ENCODE measurements around the gene DYNC1H1. TPM values are rescaled to one million over a fixed set of nuclear protein-coding genes. Genes with fewer than 3 reads are reported as not detected.
A peak's percentile ranks its signal among the peaks of the same experiment; 100 is the strongest.

DYNC1H1 gene
- total RNA-seq, 1 experiment from 2014 or later: 253 TPM

- peak in 1 of 2 experiments; percentile 28 for DNase-seq (ENCODE audit: low read depth in 1 of 2, low spot score in 2 of 2)
- Histone ChIP-seq H3K4me1 (replicated peaks) (peaks cover 11% of the 10 kb centered on the region), H3K36me3 (peaks cover 94% of the 10 kb centered on the region), H3K9me3 (replicated peaks) (no peaks in the 10 kb centered on the region), H3K27ac (peak overlapping the region; percentile 35), H3K27me3 (replicated peaks) (no peaks in the 10 kb centered on the region), H3K4me3 (no peak overlapping the region)
Observed at GRCh38 chr14:102028733-102029132, 64.4 kb downstream of the DYNC1H1 start.

- H3K27me3 ChIP-seq (replicated peaks): no peaks in the 10 kb centered on the region
- no peak overlapping the region for H3K4me3 ChIP-seq
- H3K9me3 ChIP-seq (replicated peaks): no peaks in the 10 kb centered on the region
- H3K4me1 ChIP-seq (replicated peaks): peaks cover 11% of the 10 kb centered on the region
- no peak overlapping the region for H3K27ac ChIP-seq
- no peak for DNase-seq (ENCODE audit: low read depth in 1 of 2, low spot score in 2 of 2)
- peaks cover 94% of the 10 kb centered on the region for H3K36me3 ChIP-seq
Observed at GRCh38 chr14:102029956-102030355, 65.6 kb downstream of the DYNC1H1 start.

- Histone ChIP-seq H3K27ac (no peak overlapping the region), H3K27me3 (replicated peaks) (no peaks in the 10 kb centered on the region), H3K9me3 (replicated peaks) (no peaks in the 10 kb centered on the region), H3K4me1 (replicated peaks) (peaks cover 9% of the 10 kb centered on the region), H3K36me3 (peaks cover 96% of the 10 kb centered on the region), H3K4me3 (no peak overlapping the region)
- DNase-seq (ENCODE audit: low read depth in 1 of 2, low spot score in 2 of 2): no peak
Observed at GRCh38 chr14:102033241-102033640, 68.9 kb downstream of the DYNC1H1 start.

DNA sequence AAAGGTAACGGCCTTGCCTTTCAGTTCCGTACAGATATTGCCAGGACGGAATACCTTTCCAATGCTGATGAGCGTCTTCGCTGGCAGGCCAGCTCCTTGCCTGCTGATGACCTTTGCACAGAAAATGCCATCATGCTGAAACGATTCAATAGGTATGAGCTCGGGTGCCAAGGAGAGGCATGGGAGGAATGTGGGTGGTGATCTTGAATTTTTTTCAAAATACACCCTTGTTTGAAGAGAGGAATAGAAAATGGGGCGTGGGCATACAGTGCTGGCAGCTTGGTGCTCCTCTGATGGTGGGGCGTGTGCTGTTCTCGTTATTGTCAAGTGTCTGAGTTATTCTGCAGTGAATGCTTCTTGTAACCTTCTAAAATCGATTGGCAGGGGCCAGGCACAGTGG is 69.9 kb downstream of the DYNC1H1 start:
- no peaks in the 10 kb centered on the region for H3K27me3 ChIP-seq (replicated peaks)
- DNase-seq (ENCODE audit: low read depth in 1 of 2, low spot score in 2 of 2): no peak
- H3K36me3 ChIP-seq: peaks cover 96% of the 10 kb centered on the region
- no peaks in the 10 kb centered on the region for H3K9me3 ChIP-seq (replicated peaks)
- no peaks in the 10 kb centered on the region; the same call in 1 of the 2 replicates for H3K4me1 ChIP-seq (replicated peaks)
- no peak overlapping the region for H3K27ac ChIP-seq
- H3K4me3 ChIP-seq: no peak overlapping the region

- Histone ChIP-seq H3K27ac (no peak overlapping the region), H3K36me3 (peaks cover 96% of the 10 kb centered on the region), H3K9me3 (replicated peaks) (no peaks in the 10 kb centered on the region), H3K27me3 (replicated peaks) (no peaks in the 10 kb centered on the region), H3K4me1 (replicated peaks) (no peaks in the 10 kb centered on the region), H3K4me3 (no peak overlapping the region)
- no peak for DNase-seq (ENCODE audit: low read depth in 1 of 2, low spot score in 2 of 2)
Observed at GRCh38 chr14:102035914-102036313, 71.5 kb downstream of the DYNC1H1 start.

DNA sequence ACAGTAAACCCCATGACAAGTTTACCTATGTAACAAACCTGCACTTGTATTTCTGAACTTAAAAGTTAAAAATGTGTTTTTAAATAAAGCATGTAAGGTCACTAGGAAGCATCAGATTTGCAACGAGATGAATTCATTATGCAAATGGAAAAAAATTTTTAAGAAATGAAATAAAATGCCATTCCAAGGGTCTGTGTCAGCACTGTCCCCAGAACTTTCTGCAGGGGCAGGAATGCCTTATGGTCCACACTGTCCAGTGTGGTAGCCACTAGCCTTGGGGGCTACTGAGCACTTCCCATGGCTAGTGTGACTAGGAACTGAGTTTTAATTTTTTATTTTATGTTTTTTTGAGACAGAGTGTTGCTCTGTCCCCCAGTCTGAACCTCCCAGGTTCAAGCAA is 73.3 kb downstream of the DYNC1H1 start:
- no peak overlapping the region for H3K4me3 ChIP-seq
- H3K36me3 ChIP-seq: peaks cover 96% of the 10 kb centered on the region
- no peak overlapping the region for H3K27ac ChIP-seq
- no peak for DNase-seq (ENCODE audit: low read depth in 1 of 2, low spot score in 2 of 2)
- H3K4me1 ChIP-seq (replicated peaks): no peaks in the 10 kb centered on the region
- no peaks in the 10 kb centered on the region for H3K9me3 ChIP-seq (replicated peaks)
- H3K27me3 ChIP-seq (replicated peaks): no peaks in the 10 kb centered on the region

DNA sequence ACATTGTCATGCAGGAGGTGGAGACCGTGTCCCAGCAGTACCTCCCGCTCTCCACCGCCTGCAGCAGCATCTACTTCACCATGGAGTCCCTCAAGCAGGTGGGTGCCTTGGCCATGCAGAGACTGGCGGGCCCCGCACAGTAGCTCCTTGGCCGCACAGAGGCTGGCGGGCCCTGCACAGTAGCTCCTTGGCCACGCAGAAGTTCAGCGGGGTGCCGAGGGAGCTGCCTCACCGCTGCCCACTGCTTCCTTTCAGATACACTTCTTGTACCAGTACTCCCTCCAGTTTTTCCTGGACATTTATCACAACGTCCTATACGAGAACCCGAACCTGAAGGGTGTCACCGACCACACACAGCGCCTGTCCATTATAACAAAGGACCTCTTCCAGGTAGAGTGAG is 74.8 kb downstream of the DYNC1H1 start:
- no peaks in the 10 kb centered on the region for H3K9me3 ChIP-seq (replicated peaks)
- H3K27ac ChIP-seq: no peak overlapping the region
- DNase-seq (ENCODE audit: low read depth in 1 of 2, low spot score in 2 of 2): no peak
- H3K4me3 ChIP-seq: no peak overlapping the region
- H3K27me3 ChIP-seq (replicated peaks): no peaks in the 10 kb centered on the region
- no peaks in the 10 kb centered on the region for H3K4me1 ChIP-seq (replicated peaks)
- peaks cover 96% of the 10 kb centered on the region for H3K36me3 ChIP-seq

DNA sequence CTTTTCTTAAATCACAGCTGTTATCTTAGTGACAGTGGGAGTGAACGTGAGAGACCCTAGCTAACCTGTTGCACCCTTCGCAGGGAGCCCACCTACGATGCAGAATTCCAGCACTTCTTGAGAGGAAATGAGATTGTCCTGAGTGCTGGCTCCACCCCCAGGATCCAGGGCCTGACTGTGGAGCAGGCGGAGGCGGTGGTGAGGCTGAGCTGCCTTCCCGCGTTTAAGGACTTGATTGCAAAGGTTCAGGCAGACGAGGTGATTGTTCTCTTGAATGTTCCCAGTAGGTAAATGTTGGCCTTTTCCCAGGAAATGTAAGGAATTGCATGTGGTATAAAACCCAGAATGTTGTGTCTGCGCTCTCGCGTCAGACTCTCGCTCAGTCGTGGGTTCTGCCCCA is 75.8 kb downstream of the DYNC1H1 start:
- Histone ChIP-seq H3K36me3 (peaks cover 100% of the 10 kb centered on the region), H3K27ac (no peak overlapping the region), H3K4me1 (replicated peaks) (no peaks in the 10 kb centered on the region), H3K9me3 (replicated peaks) (no peaks in the 10 kb centered on the region), H3K27me3 (replicated peaks) (no peaks in the 10 kb centered on the region), H3K4me3 (no peak overlapping the region)
- DNase-seq (ENCODE audit: low read depth in 1 of 2, low spot score in 2 of 2): no peak

DNA sequence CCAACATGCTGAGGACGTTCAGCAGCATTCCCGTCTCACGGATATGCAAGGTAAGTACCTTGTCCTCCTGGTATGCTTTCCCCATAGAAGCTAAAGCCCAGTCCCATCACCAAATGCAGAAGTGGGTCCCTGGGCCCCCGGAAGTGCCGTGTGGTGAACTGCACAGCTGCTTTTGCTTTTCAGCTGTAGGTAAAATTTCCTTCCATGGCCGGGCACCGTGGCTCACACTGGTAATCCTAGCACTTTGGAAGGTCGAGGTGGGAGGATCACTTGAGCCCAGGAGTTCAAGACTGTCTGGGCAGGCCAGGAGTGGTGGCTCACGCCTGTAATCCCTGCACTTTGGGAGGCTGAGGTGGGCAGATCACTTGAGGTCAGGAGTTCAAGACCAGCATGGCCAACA is 78.3 kb downstream of the DYNC1H1 start:
- Histone ChIP-seq H3K27ac (no peak overlapping the region), H3K27me3 (replicated peaks) (no peaks in the 10 kb centered on the region), H3K4me3 (no peak overlapping the region), H3K4me1 (replicated peaks) (no peaks in the 10 kb centered on the region), H3K9me3 (replicated peaks) (no peaks in the 10 kb centered on the region), H3K36me3 (peaks cover 94% of the 10 kb centered on the region)
- DNase-seq (ENCODE audit: low read depth in 1 of 2, low spot score in 2 of 2): no peak

DNA sequence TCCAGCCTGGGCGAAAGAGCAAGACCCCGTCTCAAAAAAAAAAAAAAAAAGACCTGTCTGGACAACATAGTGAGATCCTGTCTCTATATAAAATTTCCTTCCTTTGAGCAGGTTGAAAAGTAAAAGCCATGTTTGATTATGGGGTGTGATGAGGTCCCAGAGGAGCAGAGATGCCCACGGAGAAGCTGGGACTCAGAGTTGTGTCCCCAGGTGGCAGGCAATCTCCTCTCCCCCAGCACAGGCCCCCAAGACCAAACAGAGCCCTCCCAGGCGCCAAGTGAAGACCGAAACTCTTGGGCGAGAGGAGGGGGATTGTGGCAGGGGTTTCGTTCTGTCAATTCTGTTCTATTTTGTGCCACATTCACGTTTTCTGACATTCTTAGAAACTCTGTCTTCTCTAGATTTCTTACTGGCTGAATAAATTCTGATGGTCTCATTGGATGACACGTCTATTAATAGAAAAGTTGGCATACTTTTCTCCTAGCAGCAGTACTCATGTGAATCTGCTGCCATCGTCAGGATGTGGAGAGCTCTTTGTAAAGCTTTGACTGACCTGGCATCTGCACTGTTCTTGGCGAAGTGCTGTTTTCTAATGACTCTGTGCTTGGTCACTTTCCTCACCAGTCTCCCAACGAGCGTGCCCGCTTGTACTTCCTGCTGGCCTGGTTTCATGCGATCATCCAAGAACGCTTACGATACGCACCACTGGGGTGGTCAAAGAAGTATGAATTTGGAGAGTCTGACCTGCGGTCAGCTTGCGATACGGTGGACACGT is 79.1 kb downstream of the DYNC1H1 start:
- H3K27me3 ChIP-seq (replicated peaks): no peaks in the 10 kb centered on the region
- H3K4me3 ChIP-seq: no peak overlapping the region
- H3K9me3 ChIP-seq (replicated peaks): no peaks in the 10 kb centered on the region
- peaks cover 94% of the 10 kb centered on the region for H3K36me3 ChIP-seq
- H3K4me1 ChIP-seq (replicated peaks): no peaks in the 10 kb centered on the region
- no peak for DNase-seq (ENCODE audit: low read depth in 1 of 2, low spot score in 2 of 2)
- H3K27ac ChIP-seq: no peak overlapping the region

GRCh38 chr14:102044566-102044965 is 80.2 kb downstream of the DYNC1H1 start:
- H3K36me3 ChIP-seq: peaks cover 94% of the 10 kb centered on the region

GRCh38 chr14:102046337-102047278 is 82.2 kb downstream of the DYNC1H1 start:
- H3K36me3 ChIP-seq: peaks cover 93% of the 10 kb centered on the region
- peak in 1 of 2 experiments; percentile 14 for DNase-seq (ENCODE audit: low read depth in 1 of 2, low spot score in 2 of 2)
- no peaks in the 10 kb centered on the region for H3K27me3 ChIP-seq (replicated peaks)
- H3K9me3 ChIP-seq (replicated peaks): no peaks in the 10 kb centered on the region
- no peaks in the 10 kb centered on the region for H3K4me1 ChIP-seq (replicated peaks)
- H3K4me3 ChIP-seq: no peak overlapping the region
- H3K27ac ChIP-seq: no peak overlapping the region

More at GRCh38 chr14:102044566-102044965, 80.2 kb downstream of the DYNC1H1 start:
- no peak for DNase-seq (ENCODE audit: low read depth in 1 of 2, low spot score in 2 of 2)
- H3K27ac ChIP-seq: no peak overlapping the region
- no peaks in the 10 kb centered on the region for H3K27me3 ChIP-seq (replicated peaks)
- no peaks in the 10 kb centered on the region for H3K4me1 ChIP-seq (replicated peaks)
- no peaks in the 10 kb centered on the region for H3K9me3 ChIP-seq (replicated peaks)
- H3K4me3 ChIP-seq: no peak overlapping the region

DNA sequence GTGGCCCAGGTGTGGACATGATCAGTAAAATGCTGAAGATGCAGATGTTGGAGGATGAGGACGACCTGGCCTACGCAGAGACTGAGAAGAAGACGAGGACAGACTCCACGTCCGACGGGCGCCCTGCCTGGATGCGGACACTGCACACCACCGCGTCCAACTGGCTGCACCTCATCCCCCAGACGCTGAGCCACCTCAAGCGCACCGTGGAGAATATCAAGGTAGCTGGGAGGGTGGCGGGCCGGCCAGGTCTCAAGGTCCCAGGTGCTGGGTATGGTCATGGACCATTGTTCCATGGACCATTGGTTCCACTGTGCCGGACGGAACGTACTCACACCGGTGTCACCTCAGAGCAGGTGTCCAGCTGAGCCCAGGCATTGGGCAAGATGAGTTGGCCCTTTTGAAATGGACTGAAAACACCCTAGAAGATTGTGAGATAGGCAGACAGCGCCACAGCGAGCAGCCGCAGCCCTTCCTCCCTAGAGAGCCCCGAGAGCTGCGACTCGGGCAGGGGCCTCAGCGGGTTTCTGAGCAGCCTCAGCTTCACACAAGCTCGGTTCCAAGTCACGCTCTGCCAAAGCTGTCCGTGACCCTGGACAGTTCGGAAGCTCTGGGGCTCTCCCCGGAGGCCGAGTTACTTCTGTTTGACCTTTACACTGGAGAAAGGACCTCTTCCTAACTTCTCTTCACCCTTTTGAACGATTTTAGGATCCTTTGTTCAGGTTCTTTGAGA is 83.6 kb downstream of the DYNC1H1 start:
- Histone ChIP-seq H3K4me1 (replicated peaks) (no peaks in the 10 kb centered on the region), H3K36me3 (peaks cover 91% of the 10 kb centered on the region), H3K4me3 (no peak overlapping the region), H3K27ac (no peak overlapping the region), H3K27me3 (replicated peaks) (no peaks in the 10 kb centered on the region), H3K9me3 (replicated peaks) (no peaks in the 10 kb centered on the region)
- DNase-seq (ENCODE audit: low read depth in 1 of 2, low spot score in 2 of 2): no peak
